Measurements from ENCODE around the gene HAUS7. TPM values are rescaled to one million over a fixed set of nuclear protein-coding genes. Genes with fewer than 3 reads are reported as not detected.

The HAUS7 gene
- total and polyA plus RNA-seq, 2 of the 8 experiments (the other 6 are each of a cell fraction or from before 2014, with no cell fraction given), result 45.4 to 54.0 TPM

DNA sequence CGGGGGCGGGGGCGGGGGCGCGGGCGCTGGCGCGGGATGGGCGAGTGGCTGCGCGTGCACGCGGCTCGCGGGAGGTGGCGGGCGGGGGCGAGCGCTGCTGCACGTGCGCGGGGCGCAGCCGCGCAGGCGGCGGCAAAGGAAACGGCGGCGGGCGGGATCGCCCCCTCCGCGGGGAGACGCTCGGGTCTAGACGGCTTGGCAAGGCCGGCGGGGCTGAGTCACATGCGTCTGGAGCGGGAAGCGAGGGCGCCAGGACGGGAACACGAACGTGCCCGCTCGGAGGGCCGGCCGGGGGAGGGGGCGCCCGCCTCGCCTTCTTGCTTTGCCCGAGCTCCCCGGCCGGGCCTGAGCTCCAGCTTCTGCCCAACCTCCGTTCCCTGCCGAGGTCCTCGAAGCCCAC is 4.3 kb upstream of the HAUS7 start:
- H4K20me1 ChIP-seq (replicated peaks in 1 of 2; ENCODE audit: control insufficient read depth in 1 of 2, insufficient read depth in 2 of 2, low read length in 2 of 2), result peaks cover 0 to 1% of the 10 kb centered on the region in 2 experiments
- ChIA-PET CTCF (ENCODE audit: partially characterized antibody) (interaction anchor here (1.2 kb wide), 1 partner anchor 20 kb away, joined by 3 read pairs; the partner anchor contains the start of gene BGN), POLR2A (ENCODE audit: partially characterized antibody) (interaction anchor here (0.9 kb wide), 2 partner anchors 15 to 210 kb away, joined by 3 read pairs; no protein-coding TSS in a partner anchor)
- H3K23ac ChIP-seq (ENCODE audit: insufficient read length), result no peak overlapping the region
- no peak overlapping the region for H2BK20ac ChIP-seq (ENCODE audit: low read length)
- no peak overlapping the region for H3K9ac ChIP-seq (replicated peaks in 1 of 4; ENCODE audit: extremely low read depth in 1 of 4, low read depth in 3 of 4, low read length in 3 of 4)
- no peaks in the 10 kb centered on the region for H3K9me3 ChIP-seq (ENCODE audit: insufficient read depth in 2 of 2, low read depth in 1 of 2, low read length in 1 of 2)
- no peak overlapping the region for H3K27ac ChIP-seq (ENCODE audit: low read depth, low read length)
- no peak overlapping the region for H3K14ac ChIP-seq (ENCODE audit: insufficient read length)
- peak overlapping the region; percentile 42 to 49; a peak in 2 of 4 replicates for H3K4me2 ChIP-seq (ENCODE audit: insufficient read depth in 1 of 2, low read depth in 2 of 2, low read length in 2 of 2)
- no peaks in the 10 kb centered on the region for H3K36me3 ChIP-seq (ENCODE audit: control insufficient read depth in 2 of 4, insufficient read depth in 4 of 4, low read length in 3 of 4)
- H3K23me2 ChIP-seq (ENCODE audit: low read depth, low read length), result peaks cover 2% of the 10 kb centered on the region; the same call in 1 of the 2 replicates
- H2BK120ac ChIP-seq (replicated peaks; ENCODE audit: low read depth, low read length), result no peak overlapping the region
- H3K79me1 ChIP-seq (ENCODE audit: low read depth, low read length), result no peaks in the 10 kb centered on the region
- peak overlapping the region in 1 of 4 experiments; percentile 40; a peak in 3 of 8 replicates for H3K4me3 ChIP-seq (ENCODE audit: extremely low read depth in 1 of 4, insufficient read depth in 2 of 4, low read depth in 3 of 4, low read length in 4 of 4)
- H3K4me1 ChIP-seq (replicated peaks in 1 of 4; ENCODE audit: control insufficient read depth in 3 of 4, insufficient read depth in 4 of 4, low read length in 3 of 4), result peaks cover 0 to 18% (median 5%) of the 10 kb centered on the region in 4 experiments; a peak in 3 of 7 replicates
- no peak overlapping the region for H3K18ac ChIP-seq (ENCODE audit: extremely low read depth, low read length)
- no peak overlapping the region for H4K91ac ChIP-seq (replicated peaks; ENCODE audit: insufficient read length, low read length)
- DNase-seq (ENCODE audit: low read depth in 1 of 2, low spot score in 2 of 2), result no peak
- H4K5ac ChIP-seq (ENCODE audit: insufficient read length, low read depth, low read length), result no peak overlapping the region
- no peak overlapping the region for H2AFZ ChIP-seq (ENCODE audit: low read length)
- peaks cover 5 to 24% (median 18%) of the 10 kb centered on the region in 4 experiments; a peak in 6 of 7 replicates for H3K27me3 ChIP-seq (replicated peaks in 1 of 4; ENCODE audit: control insufficient read depth in 3 of 4, extremely low read depth in 1 of 4, insufficient read depth in 3 of 4, low read length in 3 of 4)
- no peak overlapping the region for H2BK5ac ChIP-seq (ENCODE audit: low read depth, low read length)
- no peak overlapping the region; the same call in 1 of the 2 replicates for H4K8ac ChIP-seq (ENCODE audit: extremely low read depth, insufficient read depth, low read length)
- peaks cover 0 to 2% of the 10 kb centered on the region in 2 experiments; a peak in 1 of 4 replicates for H3K79me2 ChIP-seq (ENCODE audit: control insufficient read depth in 1 of 2, insufficient read depth in 2 of 2, low read length in 2 of 2)
- no peak overlapping the region for H3K56ac ChIP-seq (replicated peaks; ENCODE audit: insufficient read length, low read depth, low read length)
- no peak for FAIRE-seq
- H2BK12ac ChIP-seq (ENCODE audit: low read depth, low read length), result no peak overlapping the region
- H2BK15ac ChIP-seq (ENCODE audit: low read length), result no peak overlapping the region
- H2AK5ac ChIP-seq (ENCODE audit: low read depth, low read length), result no peak overlapping the region
- H3K4ac ChIP-seq (replicated peaks; ENCODE audit: insufficient read length, low read depth, low read length), result no peak overlapping the region
- TF ChIP-seq PHF8 (conservative IDR thresholded peaks at IDR 0.05; ENCODE audit: low read depth, low read length), result 0 out of 2 replicates have a peak, but pooled peaks have one; percentile 26
- TF ChIP-seq POU5F1 (IDR thresholded peaks at IDR 0.05; ENCODE audit: low read depth, low read length), result no peak
- TF ChIP-seq SAP30 (IDR thresholded peaks at IDR 0.05; ENCODE audit: insufficient read depth, insufficient replicate concordance, low read length), result no peak
- TF ChIP-seq RAD21 (IDR thresholded peaks at IDR 0.05 in 1 of 2, conservative IDR thresholded peaks at IDR 0.05 in 1 of 2; ENCODE audit: low read depth in 2 of 2, low read length in 2 of 2), result no peak
- peak; percentile 88 for TF ChIP-seq MAX (IDR thresholded peaks at IDR 0.05)
- TF ChIP-seq E2F6 (IDR thresholded peaks at IDR 0.05), result peak; percentile 92
- 0% methylated on average over 3 of the region's 59 CpGs; no CpG with 5 or more reads in 1 of the 2 experiments for WGBS, 2 experiments (ENCODE audit: extremely low coverage in 1 of 2, insufficient coverage in 1 of 2, insufficient read length in 1 of 2, insufficient replicate concordance in 2 of 2, low coverage in 1 of 2, low lambda C conversion rate in 2 of 2, missing lambda C conversion rate in 1 of 2)
